GM23338 (cell line): ENCODE results near the gene HERPUD1. TPM values are rescaled to one million over a fixed set of nuclear protein-coding genes. Genes with fewer than 3 reads are reported as not detected.

Source experiments
- ATAC-seq: fragments of 200-7000 bp; cut with Tn5 transposase; 3 replicates; pipeline ENCODE4 v1.9.1; 2020
- DNase-seq: peaks from one replicate; pipeline ENCODE4 v3.0.0-alpha.2; 2015; ENCODE audit warnings: low spot score
- H2AFZ ChIP-seq: fragments of 200-600 bp; sonication (generic); 2 replicates; pipeline ENCODE4 v1.8.0; 2016; ENCODE audit warnings: antibody characterized with exemption, mild to moderate bottlenecking, moderate library complexity
- H3F3A ChIP-seq: fragments of 200-600 bp; sonication (generic); replicated peaks from 2 replicates; pipeline ENCODE4 v1.8.0; 2017; ENCODE audit warnings: antibody characterized with exemption, mixed run types, low read depth
- H3K27ac ChIP-seq: fragments of 200-600 bp; sonication (generic); 2 replicates; pipeline ENCODE4 v1.6.1; 2016; ENCODE audit warnings: low read depth
- H3K27me3 ChIP-seq: fragments of 200-600 bp; sonication (generic); 2 replicates; pipeline ENCODE4 v1.8.0; 2016; ENCODE audit warnings: mild to moderate bottlenecking, mixed run types, moderate library complexity; ENCODE audit not compliant: insufficient read depth
- H3K36me3 ChIP-seq: fragments of 200-600 bp; sonication (generic); 2 replicates; pipeline ENCODE4 v1.8.0; 2016; ENCODE audit warnings: mild to moderate bottlenecking; ENCODE audit not compliant: insufficient read depth
- H3K4me1 ChIP-seq: fragments of 200-600 bp; sonication (generic); 2 replicates; pipeline ENCODE4 v1.8.0; 2016; ENCODE audit warnings: mild to moderate bottlenecking, moderate library complexity; ENCODE audit not compliant: insufficient read depth
- H3K4me2 ChIP-seq: fragments of 200-600 bp; sonication (generic); 2 replicates; pipeline ENCODE4 v1.7.1; 2017; ENCODE audit warnings: mixed run types
- H3K4me3 ChIP-seq: fragments of 200-600 bp; sonication (generic); 2 replicates; pipeline ENCODE4 v1.6.1; 2016; ENCODE audit warnings: mixed run types
- H3K79me2 ChIP-seq: fragments of 200-600 bp; sonication (generic); replicated peaks from 2 replicates; pipeline ENCODE4 v1.8.0; 2017; ENCODE audit warnings: mild to moderate bottlenecking; ENCODE audit not compliant: insufficient read depth
- H3K9me2 ChIP-seq: fragments of 200-600 bp; sonication (generic); 2 replicates; pipeline ENCODE4 v1.8.0; 2017; ENCODE audit not compliant: insufficient read depth
- H4K20me1 ChIP-seq: fragments of 200-600 bp; sonication (generic); replicated peaks from 2 replicates; pipeline ENCODE4 v1.8.0; 2017; ENCODE audit warnings: mild to moderate bottlenecking; ENCODE audit not compliant: insufficient read depth
- H3K27ac Mint-ChIP-seq: 2 replicates; pipeline ENCODE4 v1.8.0; 2020; ENCODE audit warnings: inconsistent platforms, mild to moderate bottlenecking, moderate library complexity, mixed read lengths
- H3K27me3 Mint-ChIP-seq: 3 replicates; pipeline ENCODE4 v1.8.0; 2022; ENCODE audit warnings: low read depth, mild to moderate bottlenecking, moderate library complexity, mixed read lengths, inconsistent platforms; ENCODE audit not compliant: insufficient read depth, poor library complexity
- H3K36me3 Mint-ChIP-seq: 3 replicates; pipeline ENCODE4 v1.8.0; 2021; ENCODE audit warnings: low read depth, mild to moderate bottlenecking, inconsistent platforms, moderate library complexity, mixed read lengths
- H3K4me1 Mint-ChIP-seq: 3 replicates; pipeline ENCODE4 v1.8.0; 2020; ENCODE audit warnings: mild to moderate bottlenecking, inconsistent platforms, mixed read lengths
- H3K4me3 Mint-ChIP-seq: 3 replicates; pipeline ENCODE4 v1.8.0; 2021; ENCODE audit warnings: moderate library complexity, mild to moderate bottlenecking, inconsistent platforms, mixed read lengths
- H3K9me3 Mint-ChIP-seq: 3 replicates; pipeline ENCODE4 v1.8.0; 2020; ENCODE audit warnings: moderate library complexity, mild to moderate bottlenecking, inconsistent platforms, mixed read lengths
- CREB1 ChIP-seq: fragments of 250-450 bp; sonication (Bioruptor Pico); IDR thresholded peaks from 2 replicates; pipeline ENCODE4 v1.5.0; 2020; ENCODE audit warnings: low read depth, mild to moderate bottlenecking, moderate library complexity
- EZH2 ChIP-seq: fragments of 200-600 bp; sonication (generic); IDR thresholded peaks from one replicate; pipeline ENCODE4 v1.8.0; 2017; ENCODE audit warnings: antibody characterized with exemption, mild to moderate bottlenecking, low read depth; ENCODE audit not compliant: unreplicated experiment
- EZH2phosphoT487 ChIP-seq: fragments of 200-600 bp; sonication (generic); IDR thresholded peaks from one replicate; pipeline ENCODE4 v1.8.1; 2018; ENCODE audit warnings: antibody characterized with exemption; ENCODE audit not compliant: unreplicated experiment
- JUNB ChIP-seq: IDR thresholded peaks from one replicate; pipeline ENCODE4 v1.6.1; 2016; ENCODE audit warnings: antibody characterized with exemption; ENCODE audit not compliant: unreplicated experiment
- NANOG ChIP-seq: IDR thresholded peaks from 2 replicates; pipeline ENCODE4 v1.6.1; 2016; ENCODE audit warnings: antibody characterized with exemption, borderline replicate concordance
- POLR2AphosphoS5 ChIP-seq: IDR thresholded peaks from 2 replicates; pipeline ENCODE4 v1.6.1; 2016; ENCODE audit warnings: antibody characterized with exemption, low read depth
- STAT1 ChIP-seq: IDR thresholded peaks from one replicate; pipeline ENCODE4 v1.6.1; 2016; ENCODE audit warnings: antibody characterized with exemption; ENCODE audit not compliant: unreplicated experiment
- ZNF114 ChIP-seq: fragments of 250-450 bp; sonication (Bioruptor Pico); IDR thresholded peaks from 2 replicates; pipeline ENCODE4 v1.5.0; 2020; ENCODE audit warnings: mild to moderate bottlenecking, moderate library complexity
- ZNF331 ChIP-seq: fragments of 250-450 bp; sonication (Bioruptor Pico); IDR thresholded peaks from 2 replicates; pipeline ENCODE4 v1.5.0; 2020; ENCODE audit warnings: low read depth, mild to moderate bottlenecking, moderate library complexity
- ZNF462 ChIP-seq: fragments of 250-450 bp; sonication (Bioruptor Pico); IDR thresholded peaks from 2 replicates; pipeline ENCODE4 v1.5.0; 2020; ENCODE audit warnings: mild to moderate bottlenecking, moderate library complexity
- polyA plus RNA-seq: library from polyadenylated mRNA; unstranded; fragments of >200 nt; fragmentation: Nextera tagmentation; extraction: Ambion mirVana; gene quantifications from 2 replicates; pipeline ENCODE4 v1.2.1, GENCODE V29; 2016
- total RNA-seq: library from RNA; depleted of rRNA; stranded (reverse); fragments of >200 nt; shearing (Covaris generic); gene quantifications from 2 replicates; pipeline ENCODE4 v1.2.3, GENCODE V29; 2014
- TF ChIP-seq, protein P1 (sequence below): IDR thresholded peaks from 2 replicates; pipeline ENCODE4 v1.6.1; 2016; ENCODE audit warnings: antibody characterized with exemption
- TF ChIP-seq, protein P2 (sequence below): IDR thresholded peaks from one replicate; pipeline ENCODE4 v1.6.1; 2018; ENCODE audit warnings: antibody characterized with exemption; ENCODE audit not compliant: unreplicated experiment
- TF ChIP-seq, protein P3 (sequence below), 2 experiments: fragments of 200-600 bp in 1 of 2; sonication (generic) in 1 of 2; conservative IDR thresholded peaks; 2 replicates each; pipeline versions ENCODE4 v1.5.1 to v1.6.1; 2016 to 2017; ENCODE audit warnings: antibody characterized with exemption in 2 of 2, low read depth in 2 of 2, mild to moderate bottlenecking in 2 of 2, moderate library complexity in 1 of 2

The HERPUD1 gene
- total and polyA plus RNA-seq, 2 experiments from 2014 or later: 41.1 to 44.1 TPM

- no peak overlapping the region for H3K4me3 ChIP-seq
- H3K36me3 Mint-ChIP-seq: peaks cover 74% of the 10 kb centered on the region
- H3K4me3 Mint-ChIP-seq: no peak overlapping the region
Measured at GRCh38 chr16:56936491-56936890, 4.5 kb downstream of the HERPUD1 start.

More at GRCh38 chr16:56936491-56936890, 4.5 kb downstream of the HERPUD1 start:
- peak overlapping the region; percentile 54; the same call in 1 of the 2 replicates for H3K27ac Mint-ChIP-seq
- H3K9me3 Mint-ChIP-seq: no peaks in the 10 kb centered on the region
- no peaks in the 10 kb centered on the region for H3K27me3 ChIP-seq
- no peak overlapping the region for H2AFZ ChIP-seq
- no peaks in the 10 kb centered on the region for H3K9me2 ChIP-seq
- H3K4me1 Mint-ChIP-seq: peaks cover 9% of the 10 kb centered on the region; the same call in 2 of the 3 replicates
- peaks cover 47% of the 10 kb centered on the region for H3K79me2 ChIP-seq
- ATAC-seq (no peak), DNase-seq (no peak)
- no peaks in the 10 kb centered on the region for H3F3A ChIP-seq
- peaks cover 3% of the 10 kb centered on the region for H3K27me3 Mint-ChIP-seq
- H3K36me3 ChIP-seq: peaks cover 58% of the 10 kb centered on the region
- no peak overlapping the region for H3K4me2 ChIP-seq
- no peak overlapping the region for H3K27ac ChIP-seq
- no peak for TF ChIP-seq ZNF114 (CRISPR knock-in tag)
- no peak for TF ChIP-seq EZH2phosphoT487
- no peak for TF ChIP-seq ZNF331 (CRISPR knock-in tag)
- TF ChIP-seq EZH2: no peak
- TF ChIP-seq, protein P1, sequence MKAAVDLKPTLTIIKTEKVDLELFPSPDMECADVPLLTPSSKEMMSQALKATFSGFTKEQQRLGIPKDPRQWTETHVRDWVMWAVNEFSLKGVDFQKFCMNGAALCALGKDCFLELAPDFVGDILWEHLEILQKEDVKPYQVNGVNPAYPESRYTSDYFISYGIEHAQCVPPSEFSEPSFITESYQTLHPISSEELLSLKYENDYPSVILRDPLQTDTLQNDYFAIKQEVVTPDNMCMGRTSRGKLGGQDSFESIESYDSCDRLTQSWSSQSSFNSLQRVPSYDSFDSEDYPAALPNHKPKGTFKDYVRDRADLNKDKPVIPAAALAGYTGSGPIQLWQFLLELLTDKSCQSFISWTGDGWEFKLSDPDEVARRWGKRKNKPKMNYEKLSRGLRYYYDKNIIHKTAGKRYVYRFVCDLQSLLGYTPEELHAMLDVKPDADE: no peak
- no peak for TF ChIP-seq ZNF462 (CRISPR knock-in tag)
- TF ChIP-seq, protein P2, sequence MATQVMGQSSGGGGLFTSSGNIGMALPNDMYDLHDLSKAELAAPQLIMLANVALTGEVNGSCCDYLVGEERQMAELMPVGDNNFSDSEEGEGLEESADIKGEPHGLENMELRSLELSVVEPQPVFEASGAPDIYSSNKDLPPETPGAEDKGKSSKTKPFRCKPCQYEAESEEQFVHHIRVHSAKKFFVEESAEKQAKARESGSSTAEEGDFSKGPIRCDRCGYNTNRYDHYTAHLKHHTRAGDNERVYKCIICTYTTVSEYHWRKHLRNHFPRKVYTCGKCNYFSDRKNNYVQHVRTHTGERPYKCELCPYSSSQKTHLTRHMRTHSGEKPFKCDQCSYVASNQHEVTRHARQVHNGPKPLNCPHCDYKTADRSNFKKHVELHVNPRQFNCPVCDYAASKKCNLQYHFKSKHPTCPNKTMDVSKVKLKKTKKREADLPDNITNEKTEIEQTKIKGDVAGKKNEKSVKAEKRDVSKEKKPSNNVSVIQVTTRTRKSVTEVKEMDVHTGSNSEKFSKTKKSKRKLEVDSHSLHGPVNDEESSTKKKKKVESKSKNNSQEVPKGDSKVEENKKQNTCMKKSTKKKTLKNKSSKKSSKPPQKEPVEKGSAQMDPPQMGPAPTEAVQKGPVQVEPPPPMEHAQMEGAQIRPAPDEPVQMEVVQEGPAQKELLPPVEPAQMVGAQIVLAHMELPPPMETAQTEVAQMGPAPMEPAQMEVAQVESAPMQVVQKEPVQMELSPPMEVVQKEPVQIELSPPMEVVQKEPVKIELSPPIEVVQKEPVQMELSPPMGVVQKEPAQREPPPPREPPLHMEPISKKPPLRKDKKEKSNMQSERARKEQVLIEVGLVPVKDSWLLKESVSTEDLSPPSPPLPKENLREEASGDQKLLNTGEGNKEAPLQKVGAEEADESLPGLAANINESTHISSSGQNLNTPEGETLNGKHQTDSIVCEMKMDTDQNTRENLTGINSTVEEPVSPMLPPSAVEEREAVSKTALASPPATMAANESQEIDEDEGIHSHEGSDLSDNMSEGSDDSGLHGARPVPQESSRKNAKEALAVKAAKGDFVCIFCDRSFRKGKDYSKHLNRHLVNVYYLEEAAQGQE: no peak
- no peak for TF ChIP-seq JUNB
- no peak for TF ChIP-seq STAT1
- TF ChIP-seq CREB1 (CRISPR knock-in tag): no peak
- TF ChIP-seq, protein P3, sequence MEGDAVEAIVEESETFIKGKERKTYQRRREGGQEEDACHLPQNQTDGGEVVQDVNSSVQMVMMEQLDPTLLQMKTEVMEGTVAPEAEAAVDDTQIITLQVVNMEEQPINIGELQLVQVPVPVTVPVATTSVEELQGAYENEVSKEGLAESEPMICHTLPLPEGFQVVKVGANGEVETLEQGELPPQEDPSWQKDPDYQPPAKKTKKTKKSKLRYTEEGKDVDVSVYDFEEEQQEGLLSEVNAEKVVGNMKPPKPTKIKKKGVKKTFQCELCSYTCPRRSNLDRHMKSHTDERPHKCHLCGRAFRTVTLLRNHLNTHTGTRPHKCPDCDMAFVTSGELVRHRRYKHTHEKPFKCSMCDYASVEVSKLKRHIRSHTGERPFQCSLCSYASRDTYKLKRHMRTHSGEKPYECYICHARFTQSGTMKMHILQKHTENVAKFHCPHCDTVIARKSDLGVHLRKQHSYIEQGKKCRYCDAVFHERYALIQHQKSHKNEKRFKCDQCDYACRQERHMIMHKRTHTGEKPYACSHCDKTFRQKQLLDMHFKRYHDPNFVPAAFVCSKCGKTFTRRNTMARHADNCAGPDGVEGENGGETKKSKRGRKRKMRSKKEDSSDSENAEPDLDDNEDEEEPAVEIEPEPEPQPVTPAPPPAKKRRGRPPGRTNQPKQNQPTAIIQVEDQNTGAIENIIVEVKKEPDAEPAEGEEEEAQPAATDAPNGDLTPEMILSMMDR (conservative IDR thresholded peaks at IDR 0.05; ENCODE audit: low read depth in 2 of 2): no peak
- TF ChIP-seq POLR2AphosphoS5: no peak
- TF ChIP-seq NANOG: no peak
- peaks cover 17% of the 10 kb centered on the region; the same call in 1 of the 2 replicates for H4K20me1 ChIP-seq
- H3K4me1 ChIP-seq: peaks cover 4% of the 10 kb centered on the region; the same call in 1 of the 2 replicates
